ENCODE results near the gene ABLIM1.

ABLIM1 gene

DNA sequence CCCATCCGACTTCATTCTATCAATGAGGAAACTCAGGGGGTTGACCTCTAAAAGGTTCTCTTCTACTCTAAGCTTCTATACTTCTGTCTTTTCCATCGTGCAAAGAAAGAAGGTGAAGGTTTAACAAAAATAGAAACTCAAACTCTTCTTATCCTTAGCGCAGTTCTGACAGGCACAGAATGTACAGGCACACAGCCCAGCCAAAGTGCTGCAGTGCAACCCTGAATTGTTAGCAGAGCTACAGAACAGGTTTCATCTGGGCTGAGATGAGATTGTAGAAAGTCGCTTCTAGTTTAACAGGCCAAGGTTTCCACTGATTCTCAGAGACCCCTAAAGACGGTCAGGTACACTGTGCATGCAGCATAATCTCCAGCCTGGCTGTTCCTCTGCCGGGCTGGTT lies 174.5 kb downstream of the ABLIM1 start:
- DNase-seq, result no peak

DNA sequence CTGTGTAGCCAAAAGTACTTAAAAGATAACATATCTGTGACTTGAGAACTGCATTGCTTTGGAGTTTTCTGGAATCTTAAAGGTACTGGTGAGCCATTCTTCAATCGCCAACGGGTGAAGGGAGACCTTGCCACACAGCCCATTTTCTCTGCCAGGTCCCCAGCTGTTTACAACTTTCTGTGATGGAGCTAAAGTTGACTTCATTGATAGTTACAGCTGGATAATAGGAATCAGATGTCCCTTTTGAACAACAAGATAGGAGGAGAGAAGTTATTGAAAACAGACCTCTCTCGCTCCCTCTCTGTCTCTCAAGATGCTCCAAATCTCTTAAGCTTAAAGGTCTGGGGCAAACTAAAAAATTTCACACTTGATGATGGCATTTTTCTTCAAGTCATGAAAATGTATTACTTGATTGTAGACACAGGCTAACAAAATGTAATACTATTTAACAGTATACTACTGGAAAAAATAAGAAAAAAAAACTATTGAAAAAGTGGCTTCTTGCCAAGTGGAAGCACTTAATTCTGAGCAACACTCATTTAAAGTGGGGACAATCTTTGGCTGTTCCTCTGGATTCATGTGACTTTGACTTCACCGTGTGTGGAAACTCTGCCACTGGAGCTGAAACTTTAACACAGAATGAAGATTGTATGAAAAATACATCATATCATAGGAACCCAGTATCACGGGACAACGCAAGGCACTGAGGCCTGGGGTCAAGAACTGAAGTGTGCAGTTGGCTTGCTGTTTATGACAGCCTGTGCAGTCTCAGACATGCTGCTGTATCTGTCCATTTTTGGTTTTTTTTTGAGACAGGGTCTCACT lies 175.4 kb downstream of the ABLIM1 start:
- DNase-seq, result no peak

DNA sequence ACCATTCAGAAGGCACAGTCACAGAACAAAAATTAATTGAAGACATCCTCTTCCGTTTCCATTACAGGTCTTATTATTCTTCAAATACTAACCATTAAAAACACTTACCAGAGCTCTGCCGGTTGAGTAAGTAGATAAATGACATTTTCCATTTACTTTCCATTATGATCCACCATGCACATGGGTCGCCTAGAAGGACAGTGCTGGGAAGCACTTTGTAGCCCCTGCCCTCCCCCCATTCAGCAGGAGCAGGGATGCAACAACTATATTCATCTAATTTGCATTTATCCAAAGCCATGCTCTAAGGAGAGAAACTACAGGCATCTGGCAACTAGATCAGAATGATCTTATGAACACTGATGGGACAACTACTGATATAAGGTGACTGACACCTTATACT lies 177.0 kb downstream of the ABLIM1 start:
- DNase-seq, result no peak

DNA sequence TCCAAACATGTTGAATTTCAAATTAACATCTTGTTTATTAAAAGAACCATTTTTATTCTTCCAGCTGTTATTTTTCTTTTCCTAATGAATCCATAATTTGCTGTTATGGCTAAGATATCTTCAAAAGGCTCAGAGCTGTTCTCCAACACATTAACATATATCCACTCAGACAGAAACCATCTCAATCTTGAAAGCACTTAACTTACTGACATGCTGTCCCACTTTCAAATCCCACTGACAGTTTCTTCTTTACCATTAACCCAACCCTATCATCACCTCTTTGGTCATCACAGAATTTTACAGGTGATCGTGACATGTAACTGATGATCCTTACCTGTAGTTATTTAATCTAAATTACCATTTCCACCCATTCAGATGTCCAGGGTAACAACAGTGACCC lies 178.2 kb downstream of the ABLIM1 start:
- no peak for DNase-seq

DNA sequence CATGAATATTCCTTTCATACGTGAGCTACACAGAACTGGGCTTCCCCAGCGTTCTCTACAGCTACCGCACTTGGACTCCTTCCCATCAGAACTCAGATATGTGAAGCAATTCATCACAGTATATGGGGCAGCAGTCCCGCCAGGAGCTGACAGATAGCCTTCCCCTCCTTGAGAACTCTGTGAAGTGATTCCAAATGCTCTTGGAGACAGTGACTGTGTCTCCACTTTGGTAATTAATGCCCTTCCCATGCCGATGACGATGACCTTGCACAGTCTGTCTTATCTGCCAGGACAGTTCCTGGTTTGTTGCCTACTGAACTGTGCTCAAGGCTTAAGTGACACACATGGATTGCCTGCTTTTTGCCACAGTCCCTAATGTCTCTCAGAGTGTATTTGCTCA lies 178.8 kb downstream of the ABLIM1 start:
- DNase-seq, result no peak

DNA sequence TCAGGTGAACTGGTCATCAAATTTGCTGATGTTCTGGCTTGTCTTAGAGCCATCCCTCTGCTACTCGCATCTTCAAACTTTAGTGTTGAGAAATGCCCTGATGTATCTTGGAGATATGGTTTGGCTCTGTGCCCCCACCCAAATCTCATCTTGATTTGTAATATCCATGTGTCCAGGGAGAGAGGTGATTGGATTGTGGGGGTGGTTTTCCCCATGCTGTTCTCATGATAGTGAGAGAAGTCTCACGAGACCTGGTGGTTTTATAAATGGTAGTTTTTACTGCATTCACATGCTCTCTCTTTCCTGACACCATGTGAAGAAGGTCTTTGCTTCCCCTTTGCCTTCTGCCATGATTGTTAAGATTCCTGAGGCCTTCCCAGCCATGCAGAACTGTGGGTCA lies 179.8 kb downstream of the ABLIM1 start:
- DNase-seq, result no peak

DNA sequence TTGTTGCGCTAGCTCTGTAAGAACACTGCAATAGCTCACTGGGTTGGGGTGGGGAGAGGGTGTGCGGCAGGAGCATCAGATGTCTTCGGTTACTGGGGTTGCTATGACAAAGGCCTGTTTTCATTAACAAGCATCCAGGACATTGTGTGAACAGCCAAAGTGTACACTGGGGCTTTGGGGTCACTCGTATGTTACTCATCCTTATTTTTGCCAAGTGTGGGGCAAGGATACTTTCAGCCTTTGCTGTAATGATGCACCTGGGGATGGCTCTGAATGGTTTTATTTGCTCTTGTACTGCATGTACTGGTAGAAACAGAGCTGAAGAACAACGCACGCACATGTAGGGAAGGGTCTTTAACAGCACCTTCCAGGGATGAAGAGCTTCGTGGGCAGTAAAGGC lies 180.8 kb downstream of the ABLIM1 start:
- DNase-seq, result no peak

DNA sequence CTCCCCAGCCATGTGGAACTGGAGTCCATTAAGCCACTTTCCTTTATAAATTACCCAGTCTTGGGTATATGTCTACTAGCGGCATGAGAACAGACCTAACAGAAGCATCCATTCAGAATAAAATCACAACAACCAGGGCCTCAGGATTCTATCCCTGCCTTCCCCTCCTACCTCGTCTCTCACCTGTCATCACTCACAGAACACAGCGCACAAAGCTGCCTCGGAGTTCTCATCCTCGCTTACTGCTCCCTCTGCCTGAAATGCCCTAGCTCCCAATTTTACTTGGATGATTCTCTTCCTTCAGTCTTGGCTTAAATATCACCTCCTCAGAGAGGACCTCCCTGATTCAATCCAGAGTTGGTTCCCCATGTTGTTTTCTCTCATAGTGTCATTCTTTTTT lies 183.1 kb downstream of the ABLIM1 start:
- DNase-seq, result no peak

DNA sequence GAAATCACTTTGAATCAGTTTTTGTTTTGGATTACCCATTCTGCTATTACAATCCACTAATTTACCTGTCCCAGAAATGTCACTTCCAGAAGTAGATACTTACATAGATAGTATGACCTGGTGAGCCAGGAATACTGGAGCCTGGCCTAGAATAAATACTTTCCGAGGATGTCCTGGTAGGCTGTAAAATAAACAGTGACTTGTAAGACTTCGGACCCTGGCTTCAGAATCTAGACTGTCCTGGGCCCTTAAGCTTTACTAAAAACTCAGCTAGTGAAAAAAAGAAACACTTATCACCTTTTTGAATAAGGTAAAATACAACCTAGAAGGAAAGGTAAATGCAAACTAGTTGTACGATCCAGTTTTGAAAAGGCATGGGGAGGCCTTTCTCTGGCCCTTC lies 184.3 kb downstream of the ABLIM1 start:
- no peak for DNase-seq

DNA sequence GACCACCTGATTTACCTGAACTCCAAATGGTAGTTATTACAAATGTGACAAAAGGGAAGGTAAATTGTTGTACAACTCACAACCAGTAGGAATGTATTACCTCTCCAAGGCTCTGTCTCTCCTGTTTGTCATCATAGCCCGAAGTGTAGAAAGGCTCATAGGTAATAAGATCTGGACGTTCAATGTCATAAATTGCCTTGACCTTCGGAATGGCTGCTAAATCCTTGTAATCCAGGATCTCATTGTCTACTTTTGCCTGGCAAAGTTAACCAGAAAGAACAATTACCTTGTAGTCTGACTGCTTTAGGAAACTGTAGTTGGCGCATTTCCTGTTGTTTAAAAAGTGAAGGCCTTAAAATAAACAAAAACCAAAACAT lies 185.2 kb downstream of the ABLIM1 start:
- DNase-seq, result no peak

DNA sequence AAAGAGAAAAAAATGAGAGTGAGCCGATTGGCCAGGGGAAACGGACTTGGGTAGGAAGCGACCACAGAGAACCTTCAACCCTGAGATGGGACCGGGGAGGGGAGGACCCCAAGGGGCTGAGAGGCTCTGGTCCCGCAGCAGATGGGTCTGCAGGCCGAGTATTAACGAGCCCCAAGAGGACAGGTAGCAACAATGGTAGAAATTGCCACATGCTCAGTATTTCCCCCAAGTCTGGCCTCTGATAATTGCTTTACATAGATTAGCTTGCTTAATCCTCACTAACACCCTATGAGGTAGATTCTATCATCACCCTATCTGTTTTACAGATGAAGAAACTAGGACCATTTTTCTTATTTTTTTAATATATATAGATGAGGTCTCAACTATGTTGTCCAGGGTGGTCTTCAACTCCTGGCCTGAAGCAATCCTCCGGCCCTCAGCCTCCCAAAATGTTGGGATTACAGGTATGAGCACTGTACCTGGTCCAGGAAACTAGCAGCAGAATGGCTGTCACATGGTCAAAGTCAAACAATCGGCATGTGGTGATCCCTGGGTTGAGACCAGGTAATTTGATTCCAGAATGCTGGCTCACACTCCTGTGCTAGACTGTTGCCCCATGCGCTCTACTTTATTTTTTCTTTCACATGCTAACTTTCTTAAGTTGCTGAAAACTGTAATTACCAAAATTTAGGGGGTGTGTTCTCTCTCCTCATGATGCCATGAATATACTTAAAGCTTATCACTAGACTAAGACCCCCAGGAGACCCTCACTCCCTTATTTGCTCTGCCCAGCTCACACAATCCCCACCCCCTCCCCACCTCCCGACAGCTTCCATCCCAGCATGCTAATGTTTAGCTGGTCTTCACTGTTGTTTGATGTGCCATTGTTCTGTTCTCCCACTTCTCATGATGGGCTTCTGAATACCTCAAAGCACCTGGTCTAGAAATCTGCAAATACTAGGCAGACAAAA lies 185.9 kb downstream of the ABLIM1 start:
- DNase-seq, result no peak

DNA sequence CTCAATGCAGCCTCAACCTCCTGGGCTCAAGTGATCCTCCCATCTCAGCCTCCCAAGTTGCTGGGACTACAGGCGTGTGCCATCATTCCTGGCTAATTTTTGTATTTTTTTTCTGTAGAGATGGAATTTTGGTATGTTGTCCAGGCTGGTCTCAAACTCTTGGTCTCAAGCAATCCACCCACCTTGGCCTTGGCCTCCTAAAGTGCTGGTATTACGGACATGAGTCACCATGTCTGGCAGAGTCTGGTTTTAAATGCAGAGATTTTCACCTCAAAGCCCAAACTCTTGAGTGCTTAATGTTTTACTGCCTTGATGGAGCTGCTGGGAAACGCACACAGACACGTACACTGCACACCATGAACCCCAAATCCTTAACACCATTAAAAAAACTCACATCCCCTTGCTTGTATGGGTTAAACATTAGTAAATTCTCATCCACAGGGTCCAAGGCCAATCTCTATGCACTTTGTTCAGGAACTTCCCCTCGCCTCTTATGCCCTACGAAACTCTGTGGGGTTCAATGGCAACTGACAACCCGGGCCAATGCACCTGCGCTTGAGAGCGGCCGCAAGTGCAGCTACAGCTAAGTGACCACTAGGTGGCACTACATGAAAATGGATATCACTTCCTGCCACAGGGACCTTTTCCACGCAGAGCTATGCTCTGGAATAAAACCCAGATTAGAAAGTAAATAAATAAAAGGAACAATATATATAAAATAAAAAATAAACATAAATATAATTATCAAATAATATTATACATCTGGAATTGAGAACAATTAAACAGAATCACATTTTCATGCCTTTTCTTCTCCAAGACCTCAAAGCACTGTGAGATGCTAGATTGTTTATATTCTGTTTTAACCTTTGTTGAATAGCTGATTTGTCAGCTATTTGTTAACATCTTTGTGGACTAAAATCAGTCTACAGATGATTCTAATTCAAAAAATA lies 186.8 kb downstream of the ABLIM1 start:
- DNase-seq, result peak in 1 of 2 donors; percentile 4

DNA sequence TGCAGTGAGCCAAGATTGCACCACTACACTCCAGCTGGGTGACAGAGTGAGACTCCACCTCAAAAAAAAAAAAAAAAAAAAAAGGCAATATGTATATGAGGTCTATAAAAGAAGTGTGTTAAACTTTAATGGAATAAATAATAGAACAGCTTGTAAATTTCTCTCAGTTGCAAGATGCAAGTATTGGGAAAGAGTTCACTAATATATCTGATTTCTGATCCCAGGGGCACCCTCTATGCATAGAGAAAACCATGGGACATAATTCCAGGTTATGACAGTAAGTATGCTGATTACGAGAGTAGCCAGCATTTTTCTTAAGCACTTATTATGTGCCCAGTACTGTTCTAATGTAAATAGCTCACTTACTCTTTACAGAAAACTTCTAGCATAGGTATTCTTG lies 187.7 kb downstream of the ABLIM1 start:
- no peak for DNase-seq

DNA sequence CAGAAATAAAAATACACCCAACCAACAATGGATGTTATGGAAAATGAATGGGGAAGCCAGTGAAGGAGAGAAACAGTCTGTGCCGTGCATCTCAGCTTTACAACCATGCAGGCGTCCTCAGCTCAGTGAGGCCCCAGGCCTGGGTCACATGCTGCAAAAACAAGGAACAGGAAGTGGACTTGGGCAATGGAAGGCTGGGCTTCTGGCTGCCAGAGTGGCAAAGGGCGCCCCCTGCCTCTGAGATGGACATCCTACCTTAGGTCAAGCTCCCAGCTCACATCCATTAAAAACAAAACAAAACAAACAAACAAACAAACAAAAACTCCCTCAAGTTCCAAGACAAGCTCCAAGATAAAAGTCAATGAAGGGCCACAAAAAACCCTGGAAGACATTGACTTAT lies 199.1 kb downstream of the ABLIM1 start:
- no peak for DNase-seq

DNA sequence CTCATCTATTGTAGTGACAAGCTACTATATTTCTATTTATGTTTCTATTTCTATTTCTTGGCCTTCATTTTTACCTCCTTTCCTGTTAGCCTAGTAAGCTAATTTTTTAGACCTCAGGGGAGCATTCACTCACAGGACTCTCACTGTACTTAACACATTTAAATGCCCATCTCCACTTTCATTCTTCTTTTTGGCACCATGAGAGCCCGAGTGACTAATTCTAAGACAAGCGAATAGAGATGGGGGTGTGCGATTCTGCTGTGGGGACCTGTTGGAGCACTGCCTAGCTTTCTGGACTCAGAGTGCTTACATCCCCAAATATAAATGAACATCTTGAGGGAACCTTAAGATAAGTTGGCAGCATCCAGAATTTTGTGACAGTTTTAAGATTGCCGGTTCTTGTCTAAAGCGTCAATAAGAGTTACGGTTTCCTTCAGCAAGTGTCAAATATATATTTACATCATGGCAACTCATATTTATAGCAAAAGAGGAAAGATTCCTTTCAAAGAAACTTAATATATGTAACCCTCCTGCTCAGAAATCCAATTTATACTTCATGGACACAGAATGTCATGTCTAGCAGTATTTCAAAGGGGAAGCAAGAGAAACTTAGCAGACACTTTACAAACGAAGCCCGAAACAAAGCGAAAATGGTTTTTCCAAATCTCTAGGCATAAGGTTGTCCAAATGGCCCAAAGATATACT lies 199.7 kb downstream of the ABLIM1 start:
- DNase-seq, result no peak

DNA sequence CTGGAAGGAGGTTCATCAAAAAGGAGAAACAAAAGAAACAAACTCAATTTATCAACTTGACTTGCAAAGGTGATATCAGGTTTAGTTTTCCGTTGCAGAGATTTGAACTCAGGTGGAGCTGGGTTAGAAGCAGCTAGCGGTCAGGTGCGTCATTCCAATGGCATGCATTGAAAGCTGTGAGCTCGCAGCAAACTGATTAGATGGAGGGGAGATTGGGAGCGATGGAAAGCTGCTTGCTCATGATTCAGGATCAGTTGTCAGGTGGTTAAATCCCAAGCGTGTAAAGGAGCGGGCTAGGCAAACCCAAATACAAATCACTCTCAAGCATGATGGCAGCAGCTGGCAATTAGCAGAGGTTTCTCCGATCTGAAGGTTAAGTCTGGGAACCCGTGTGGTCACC lies 204.5 kb downstream of the ABLIM1 start:
- DNase-seq, result no peak

DNA sequence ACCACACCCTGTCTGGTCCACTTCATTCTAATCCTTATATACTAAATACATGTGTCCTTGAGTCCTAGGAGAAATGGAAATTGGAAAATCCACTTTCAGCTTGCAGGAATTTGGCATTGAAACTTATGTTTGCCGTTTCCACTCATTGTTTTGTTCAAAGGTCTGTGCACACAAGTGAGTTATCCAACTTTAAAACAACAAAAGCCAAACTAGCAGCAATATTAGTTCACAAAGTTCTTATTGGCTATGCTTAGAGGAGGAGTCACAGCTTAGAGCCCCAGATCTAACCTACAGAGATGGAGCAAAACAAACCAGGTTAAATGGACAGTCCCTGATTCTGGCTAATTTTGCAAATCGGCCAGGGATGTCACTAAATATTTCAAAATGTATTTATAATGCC lies 209.2 kb downstream of the ABLIM1 start:
- no peak for DNase-seq

DNA sequence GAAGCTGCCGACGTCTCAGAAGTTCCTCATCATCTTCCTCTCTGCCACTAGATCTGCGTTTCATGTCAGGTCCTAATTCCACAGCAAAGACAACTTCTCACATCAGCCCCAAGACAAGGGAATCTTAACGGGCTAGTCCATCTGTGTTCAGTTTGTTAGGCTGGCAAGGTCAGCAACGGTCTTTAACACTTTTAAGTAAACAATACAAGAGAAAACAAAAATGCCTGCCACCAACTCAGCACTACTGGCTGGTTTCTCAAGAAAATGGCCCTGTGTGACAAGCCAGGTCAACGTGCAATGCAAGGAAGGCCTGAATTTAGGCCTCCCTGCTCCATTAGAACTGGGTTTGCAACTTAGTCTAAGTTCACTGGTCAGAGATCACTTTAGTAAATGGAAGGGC lies 212.7 kb downstream of the ABLIM1 start:
- no peak for DNase-seq

DNA sequence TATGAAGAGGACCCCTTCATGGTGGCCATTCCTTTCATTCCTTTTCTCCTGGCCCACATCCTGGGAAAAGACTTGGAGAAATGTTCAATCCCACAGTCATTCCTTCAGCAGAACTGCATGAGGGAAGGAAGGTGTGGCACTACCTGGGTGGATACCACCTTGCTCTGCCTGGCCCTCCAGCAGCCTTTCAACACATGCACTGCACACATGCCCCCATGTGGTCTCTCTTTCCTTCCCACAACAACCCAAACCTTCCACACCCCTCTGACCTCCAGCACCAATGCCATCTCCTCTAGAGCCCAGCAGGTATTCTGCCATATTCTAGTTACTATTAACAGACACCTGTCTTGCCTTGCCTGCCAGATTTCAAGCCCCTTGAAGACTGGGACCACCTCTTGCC lies 213.3 kb downstream of the ABLIM1 start:
- no peak for DNase-seq

DNA sequence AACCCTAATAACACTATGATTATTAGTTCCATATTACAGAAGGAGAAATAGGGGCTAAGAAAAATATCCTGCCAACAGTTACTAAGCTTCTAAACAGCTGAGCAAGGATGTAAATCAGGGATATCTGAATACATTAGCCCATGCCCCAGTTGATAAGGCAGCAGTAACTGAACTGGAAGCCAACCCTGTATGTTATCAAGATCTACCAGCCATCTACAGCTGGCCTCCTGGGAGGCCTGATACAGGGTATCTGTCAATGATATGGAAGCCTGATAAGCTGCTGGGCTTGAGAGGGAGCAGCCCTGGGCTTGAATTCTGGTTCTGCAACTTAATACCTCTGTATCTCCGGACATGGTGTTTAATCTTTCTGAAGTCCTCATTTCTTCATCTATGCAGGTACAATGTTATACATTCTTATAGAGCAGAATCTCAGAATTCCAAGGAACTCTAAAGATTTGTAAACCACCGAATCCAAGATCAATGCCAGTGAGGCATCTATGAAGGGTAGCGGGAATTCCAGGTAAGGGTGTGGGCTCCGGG lies 215.9 kb downstream of the ABLIM1 start:
- no peak for DNase-seq

DNA sequence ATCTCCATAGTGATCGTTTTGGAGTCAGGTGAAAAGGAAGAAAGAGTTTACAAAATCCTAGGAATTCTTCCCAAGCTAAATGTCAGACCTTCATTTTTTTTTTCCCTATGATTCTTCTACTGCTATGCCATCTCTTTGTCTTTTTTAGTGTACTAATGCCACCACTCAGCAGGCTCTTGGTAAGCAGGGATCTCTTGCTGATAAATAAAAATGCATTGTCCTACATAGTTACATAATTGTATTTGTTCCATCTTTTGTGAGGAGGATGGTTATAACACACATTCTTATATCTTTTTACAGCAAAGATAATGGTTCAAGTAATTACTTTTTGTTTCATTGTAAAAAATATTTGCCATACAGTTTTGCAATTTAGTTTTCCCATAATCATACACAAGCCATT lies 217.0 kb downstream of the ABLIM1 start:
- DNase-seq, result no peak

All from bone marrow (tissue), 2 donors.